Tibial nerve (tissue), 4 donors: ENCODE data around the gene ZBTB43.

Experiments used
- CTCF ChIP-seq, 5 experiments: fragments of 200-600 bp in 3 of 5; fragments of 450-650 bp in 2 of 5; sonication (generic) in 3 of 5; IDR thresholded peaks; one replicate each; pipeline ENCODE4 v1.5.1; 2016 to 2019; ENCODE audit warnings: antibody characterized with exemption in 5 of 5, mild to moderate bottlenecking in 3 of 5, moderate library complexity in 2 of 5
- EP300 ChIP-seq, 2 donors: sonication (generic); formaldehyde crosslinking; IDR thresholded peaks; one replicate each; pipeline ENCODE4 v1.6.1; 2017; ENCODE audit warnings: antibody characterized with exemption in 2 of 2, mild to moderate bottlenecking in 1 of 2
- POLR2A ChIP-seq, 2 donors: fragments of 450-650 bp; IDR thresholded peaks; one replicate each; pipeline ENCODE4 v1.6.1; 2017; ENCODE audit warnings: antibody characterized with exemption in 2 of 2, mild to moderate bottlenecking in 2 of 2, moderate library complexity in 2 of 2

- TF ChIP-seq CTCF (IDR thresholded peaks at IDR 0.05) (no peak), POLR2A (IDR thresholded peaks at IDR 0.05) (no peak), EP300 (IDR thresholded peaks at IDR 0.05) (no peak)
These were observed 28.2 kb downstream of the ZBTB43 start for GRCh38 chr9:126833020-126833419.
